ENCODE results near the gene INTS1.

The INTS1 gene

GRCh38 chr7:1503816-1504775 lies at the start of gene INTS1:
Gene INTS1 (minus strand): TSS chr7:1504389. CDS start chr7:1503960, 429 bp downstream.
- peak; percentile 89 for DNase-seq (ENCODE audit: low read depth)

- DNase-seq (ENCODE audit: low read depth) = no peak
These were observed 49.5 kb upstream of the INTS1 start for GRCh38 chr7:1553512-1554210.

GRCh38 chr7:1552200-1552599 lies 48.0 kb upstream of the INTS1 start:
- no peak for DNase-seq (ENCODE audit: low read depth)

- DNase-seq (ENCODE audit: low read depth) = no peak
These were observed 46.6 kb upstream of the INTS1 start for GRCh38 chr7:1550846-1551155.

- DNase-seq (ENCODE audit: low read depth) = no peak
These were observed 46.0 kb upstream of the INTS1 start for GRCh38 chr7:1550005-1550845.

- no peak for DNase-seq (ENCODE audit: low read depth)
These were observed 45.3 kb upstream of the INTS1 start for GRCh38 chr7:1549357-1550004.

GRCh38 chr7:1548944-1549343 lies 44.8 kb upstream of the INTS1 start:
- DNase-seq (ENCODE audit: low read depth) = no peak

GRCh38 chr7:1548438-1548831 lies 44.2 kb upstream of the INTS1 start:
- DNase-seq (ENCODE audit: low read depth) = no peak

- no peak for DNase-seq (ENCODE audit: low read depth)
These were observed 43.7 kb upstream of the INTS1 start for GRCh38 chr7:1547777-1548437.

GRCh38 chr7:1546909-1547776 lies 43.0 kb upstream of the INTS1 start:
- DNase-seq (ENCODE audit: low read depth) = no peak

GRCh38 chr7:1546274-1546908 lies 42.2 kb upstream of the INTS1 start:
- no peak for DNase-seq (ENCODE audit: low read depth)

- no peak for DNase-seq (ENCODE audit: low read depth)
These were observed 41.4 kb upstream of the INTS1 start for GRCh38 chr7:1545417-1546246.

- DNase-seq (ENCODE audit: low read depth) = no peak
These were observed 40.8 kb upstream of the INTS1 start for GRCh38 chr7:1544896-1545416.

GRCh38 chr7:1544178-1544895 lies 40.1 kb upstream of the INTS1 start:
- DNase-seq (ENCODE audit: low read depth) = no peak

- DNase-seq (ENCODE audit: low read depth) = no peak
These were observed 39.6 kb upstream of the INTS1 start for GRCh38 chr7:1543826-1544177.

GRCh38 chr7:1542841-1543747 lies 38.9 kb upstream of the INTS1 start:
- DNase-seq (ENCODE audit: low read depth) = no peak

- no peak for DNase-seq (ENCODE audit: low read depth)
These were observed 38.1 kb upstream of the INTS1 start for GRCh38 chr7:1542329-1542728.

Data from iris pigment epithelial cell (primary cell).